Upper lobe of left lung (tissue), 6 donors: ENCODE data around the gene DTNB. TPM values are rescaled to one million over a fixed set of nuclear protein-coding genes. Genes with fewer than 3 reads are reported as not detected.

Experiments used
- ATAC-seq, 2 donors: fragments of 200-7000 bp; cut with Tn5 transposase; one replicate each; pipeline ENCODE4 v1.9.1; 2022; ENCODE audit warnings: mild to moderate bottlenecking in 2 of 2, moderate library complexity in 2 of 2; ENCODE audit not compliant: low FRiP score in 2 of 2
- DNase-seq, 2 donors: peaks; one replicate each; pipeline ENCODE4 v3.0.0-alpha.2; 2019 to 2020
- H3K27ac ChIP-seq, 4 donors: fragments of 200-600 bp; sonication (generic); one replicate each; pipeline ENCODE4 v1.5.1; 2016 to 2019
- H3K27me3 ChIP-seq, 4 donors: fragments of 200-600 bp; sonication (generic); one replicate each; pipeline ENCODE4 v1.5.1; 2017 to 2019
- H3K36me3 ChIP-seq, 4 donors: fragments of 200-600 bp; sonication (generic); one replicate each; pipeline ENCODE4 v1.5.1; 2016 to 2019
- H3K4me1 ChIP-seq, 4 donors: fragments of 200-600 bp; sonication (generic); one replicate each; pipeline ENCODE4 v1.5.1; 2018 to 2019
- H3K4me3 ChIP-seq, 4 donors: fragments of 200-600 bp; sonication (generic); one replicate each; pipeline ENCODE4 v1.5.1; 2017 to 2019; ENCODE audit warnings: mild to moderate bottlenecking in 2 of 4, moderate library complexity in 1 of 4
- H3K9me3 ChIP-seq, 4 donors: fragments of 200-600 bp; sonication (generic); one replicate each; pipeline ENCODE4 v1.5.1; 2018 to 2019
- EP300 ChIP-seq, 4 donors: sonication (generic); formaldehyde crosslinking; IDR thresholded peaks; one replicate each; pipeline ENCODE4 v1.5.1; 2017; ENCODE audit warnings: antibody characterized with exemption in 4 of 4, control low read depth in 2 of 4
- POLR2A ChIP-seq, 4 donors: fragments of 450-650 bp; IDR thresholded peaks; one replicate each; pipeline ENCODE4 v1.5.1; 2016 to 2017; ENCODE audit warnings: antibody characterized with exemption in 4 of 4, mild to moderate bottlenecking in 2 of 4
- POLR2AphosphoS5 ChIP-seq, 2 donors: sonication (generic); formaldehyde crosslinking; IDR thresholded peaks; one replicate each; pipeline ENCODE4 v1.5.1; 2017; ENCODE audit warnings: antibody characterized with exemption in 2 of 2
- WGBS, 2 donors: methylation state at CpG; one replicate each; pipeline ENCODE4 v1.1.5; 2017 to 2018; 5-methylcytosine and 5-hydroxymethylcytosine counted together
- total RNA-seq, 6 donors: library from RNA; depleted of rRNA in 4 of 6; stranded (reverse); fragments of >200 nt in 4 of 6; gene quantifications; one replicate each; pipeline versions ENCODE4 v1.1.0 to v1.2.1, GENCODE V29; 2016 to 2021
- TF ChIP-seq, protein P1 (sequence below), 6 experiments: fragments of 450-650 bp in 4 of 6; fragments of 200-600 bp in 2 of 6; sonication (generic) in 2 of 6; IDR thresholded peaks; one replicate each; pipeline ENCODE4 v1.5.1; 2016 to 2019; ENCODE audit warnings: antibody characterized with exemption in 6 of 6
- donor health status: DM: no; HTN: no; CAD: no; lungs with moderate emphysema.
- donor health status: DM: no; HTN: yes; CAD: no; lungs with severe emphysema.

DTNB gene
- total RNA-seq, 6 donors from 2014 or later: 19.3 to 59.7 (median 25.6) TPM

DNA sequence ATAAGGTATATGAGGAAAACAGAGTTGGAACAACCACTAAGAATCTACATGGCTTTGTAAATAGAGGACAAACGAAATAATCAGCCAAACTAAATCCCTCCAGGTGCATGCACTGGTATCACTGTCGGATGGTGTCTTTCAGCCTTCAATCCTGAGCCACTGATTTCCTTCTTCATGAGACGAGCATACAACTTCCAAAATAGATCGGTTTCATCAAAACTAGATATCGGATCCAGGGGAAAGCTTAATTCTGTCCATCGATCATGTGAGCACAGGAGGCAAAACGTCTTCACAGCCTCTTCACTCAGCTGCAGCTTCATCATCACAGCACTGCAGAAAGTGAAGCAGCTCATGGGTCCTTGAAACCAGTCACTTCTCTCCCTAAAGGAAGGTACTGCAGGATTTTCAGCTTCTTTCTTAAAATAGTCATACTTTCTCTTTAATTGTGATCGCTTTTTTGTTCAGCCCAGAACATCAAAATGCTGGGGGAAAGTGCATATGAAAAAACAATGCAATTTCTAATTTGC, 80.5 kb downstream of the DTNB start:
- H3K4me1 ChIP-seq: peaks cover 0 to 16% (median 2%) of the 10 kb centered on the region in 4 donors
- 86 to 89% methylated on average over 8 of the region's 8 CpGs for WGBS, 2 donors
- H3K27ac ChIP-seq: no peak overlapping the region
- ATAC-seq (no peak), DNase-seq (no peak)
- H3K36me3 ChIP-seq: no peaks in the 10 kb centered on the region
- no peak for TF ChIP-seq POLR2AphosphoS5 (IDR thresholded peaks at IDR 0.05)
- TF ChIP-seq, protein P1, sequence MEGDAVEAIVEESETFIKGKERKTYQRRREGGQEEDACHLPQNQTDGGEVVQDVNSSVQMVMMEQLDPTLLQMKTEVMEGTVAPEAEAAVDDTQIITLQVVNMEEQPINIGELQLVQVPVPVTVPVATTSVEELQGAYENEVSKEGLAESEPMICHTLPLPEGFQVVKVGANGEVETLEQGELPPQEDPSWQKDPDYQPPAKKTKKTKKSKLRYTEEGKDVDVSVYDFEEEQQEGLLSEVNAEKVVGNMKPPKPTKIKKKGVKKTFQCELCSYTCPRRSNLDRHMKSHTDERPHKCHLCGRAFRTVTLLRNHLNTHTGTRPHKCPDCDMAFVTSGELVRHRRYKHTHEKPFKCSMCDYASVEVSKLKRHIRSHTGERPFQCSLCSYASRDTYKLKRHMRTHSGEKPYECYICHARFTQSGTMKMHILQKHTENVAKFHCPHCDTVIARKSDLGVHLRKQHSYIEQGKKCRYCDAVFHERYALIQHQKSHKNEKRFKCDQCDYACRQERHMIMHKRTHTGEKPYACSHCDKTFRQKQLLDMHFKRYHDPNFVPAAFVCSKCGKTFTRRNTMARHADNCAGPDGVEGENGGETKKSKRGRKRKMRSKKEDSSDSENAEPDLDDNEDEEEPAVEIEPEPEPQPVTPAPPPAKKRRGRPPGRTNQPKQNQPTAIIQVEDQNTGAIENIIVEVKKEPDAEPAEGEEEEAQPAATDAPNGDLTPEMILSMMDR (IDR thresholded peaks at IDR 0.05): no peak
- no peak for TF ChIP-seq POLR2A (IDR thresholded peaks at IDR 0.05)
- no peak for TF ChIP-seq EP300 (IDR thresholded peaks at IDR 0.05)
- H3K9me3 ChIP-seq: no peaks in the 10 kb centered on the region
- no peaks in the 10 kb centered on the region for H3K27me3 ChIP-seq
- no peak overlapping the region for H3K4me3 ChIP-seq

DNA sequence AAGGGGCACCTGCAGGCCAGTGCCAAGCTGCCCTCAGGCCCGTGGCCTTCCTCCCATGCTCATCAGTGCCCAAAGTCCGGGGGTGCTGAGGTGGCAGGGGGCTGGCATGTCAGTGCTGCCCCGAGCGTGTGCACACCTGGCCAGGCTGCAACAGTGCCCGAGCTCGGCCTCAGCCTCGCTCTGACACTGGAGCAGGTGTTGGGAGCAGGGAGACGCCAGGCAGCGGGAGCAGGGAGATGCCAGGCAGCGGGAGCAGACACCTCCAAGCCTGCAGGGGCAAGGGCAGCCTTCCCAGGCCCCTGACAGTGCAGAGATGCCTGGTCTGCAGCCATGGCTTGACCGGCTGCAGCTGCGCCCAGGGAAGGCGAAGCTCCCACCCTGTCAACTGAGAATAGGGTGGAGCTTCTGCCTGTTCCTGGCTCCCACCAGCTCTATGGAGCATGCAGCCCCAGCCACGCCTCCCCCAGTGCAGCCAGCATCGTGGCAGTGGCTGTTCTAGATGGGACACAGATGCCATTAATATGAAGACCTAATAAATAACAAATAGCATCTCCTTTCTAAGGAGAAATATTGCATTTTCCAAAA, 82.4 kb downstream of the DTNB start:
- 88 to 100% methylated on average over 2 to 10 of the region's 15 CpGs for WGBS, 2 donors
- TF ChIP-seq POLR2AphosphoS5 (IDR thresholded peaks at IDR 0.05): no peak
- TF ChIP-seq, protein P1 (IDR thresholded peaks at IDR 0.05): no peak
- no peak for TF ChIP-seq POLR2A (IDR thresholded peaks at IDR 0.05)
- no peak for TF ChIP-seq EP300 (IDR thresholded peaks at IDR 0.05)
- no peaks in the 10 kb centered on the region for H3K9me3 ChIP-seq
- DNase-seq: peak in 1 of 2 donors; percentile 62
- H3K27me3 ChIP-seq: no peaks in the 10 kb centered on the region
- H3K4me1 ChIP-seq: peaks cover 0 to 16% (median 3%) of the 10 kb centered on the region in 4 donors
- no peak overlapping the region for H3K27ac ChIP-seq
- H3K36me3 ChIP-seq: no peaks in the 10 kb centered on the region
- ATAC-seq: peak in 1 of 2 donors; percentile 43
- no peak overlapping the region for H3K4me3 ChIP-seq

DNA sequence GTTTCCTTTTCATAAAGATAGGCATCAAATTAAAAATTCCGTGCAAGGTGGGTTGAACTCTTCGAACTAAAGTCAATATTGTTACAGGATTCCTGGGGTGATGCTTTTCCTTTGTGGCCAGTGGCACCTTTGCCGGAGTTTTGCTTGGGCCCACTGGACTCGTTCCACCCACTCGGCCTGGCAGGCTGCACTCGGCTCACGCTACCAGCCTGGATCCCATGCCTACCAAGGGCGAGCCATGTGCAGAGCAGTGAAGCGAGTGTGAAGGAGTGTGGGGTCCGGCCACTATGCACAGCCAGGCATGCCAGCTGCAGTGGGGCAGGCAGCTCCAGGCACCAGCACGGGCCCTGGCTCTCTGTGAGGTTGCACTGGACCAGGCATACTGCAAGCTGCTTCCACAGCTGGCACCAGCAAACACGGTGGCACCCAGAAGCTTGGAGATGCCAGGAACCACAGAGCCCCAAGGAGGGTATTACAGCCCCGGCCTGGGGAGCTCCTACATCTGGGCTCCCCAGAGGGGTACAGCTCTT, 83.6 kb downstream of the DTNB start:
- H3K27me3 ChIP-seq: no peaks in the 10 kb centered on the region
- H3K9me3 ChIP-seq: no peaks in the 10 kb centered on the region
- ATAC-seq (peak in 1 of 2 donors; percentile 62), DNase-seq (peak in 1 of 2 donors; percentile 66)
- peaks cover 0 to 16% (median 3%) of the 10 kb centered on the region in 4 donors for H3K4me1 ChIP-seq
- H3K4me3 ChIP-seq: no peak overlapping the region
- 93 to 97% methylated on average over 4 to 12 of the region's 13 CpGs for WGBS, 2 donors
- H3K27ac ChIP-seq: no peak overlapping the region
- TF ChIP-seq, protein P1 (IDR thresholded peaks at IDR 0.05): no peak
- TF ChIP-seq EP300 (IDR thresholded peaks at IDR 0.05): no peak
- no peak for TF ChIP-seq POLR2A (IDR thresholded peaks at IDR 0.05)
- no peak for TF ChIP-seq POLR2AphosphoS5 (IDR thresholded peaks at IDR 0.05)
- H3K36me3 ChIP-seq: no peaks in the 10 kb centered on the region

DNA sequence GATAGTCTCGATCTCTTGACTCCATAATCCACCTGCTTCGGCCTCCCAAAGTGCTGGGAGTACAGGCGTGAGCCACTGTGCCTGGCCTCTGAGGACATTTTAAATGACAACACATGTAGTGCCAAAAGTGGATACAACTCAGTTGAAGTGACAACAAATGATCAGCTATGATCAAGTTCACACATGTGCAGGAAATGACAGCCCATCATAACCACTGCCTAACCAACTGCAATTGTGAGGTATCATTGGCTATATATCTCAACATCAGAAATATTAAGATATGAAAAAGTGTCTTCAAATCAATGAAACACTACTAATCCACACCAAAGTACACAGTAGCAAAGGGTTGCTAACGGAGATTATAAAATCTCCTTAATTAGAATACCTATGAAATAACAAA, 84.8 kb downstream of the DTNB start:
- H3K4me1 ChIP-seq: peaks cover 0 to 16% (median 3%) of the 10 kb centered on the region in 4 donors
- H3K9me3 ChIP-seq: no peaks in the 10 kb centered on the region
- TF ChIP-seq POLR2AphosphoS5 (IDR thresholded peaks at IDR 0.05): no peak
- TF ChIP-seq, protein P1 (IDR thresholded peaks at IDR 0.05): no peak
- TF ChIP-seq POLR2A (IDR thresholded peaks at IDR 0.05): no peak
- no peak for TF ChIP-seq EP300 (IDR thresholded peaks at IDR 0.05)
- ATAC-seq (no peak), DNase-seq (no peak)
- H3K27ac ChIP-seq: no peak overlapping the region
- H3K4me3 ChIP-seq: no peak overlapping the region
- WGBS, 2 donors: 86 to 99% methylated on average over 4 of the region's 4 CpGs
- no peaks in the 10 kb centered on the region for H3K36me3 ChIP-seq
- H3K27me3 ChIP-seq: no peaks in the 10 kb centered on the region
